GM19463 (cell line): ENCODE data around the gene DMD.
"Not testable (repeated sequence)": the region's sequence is repeated elsewhere in the genome, so short reads cannot be mapped to it uniquely, and the experiment has no call there.

Source experiments
- ATAC-seq: cut with Tn5 transposase; IDR thresholded peaks from one replicate; pipeline ENCODE4 v1.9.1; 2021; ENCODE audit warnings: mild to moderate bottlenecking, moderate library complexity; ENCODE audit not compliant: unreplicated experiment

Gene DMD

GRCh38 chrX:32644476-32645245 lies 566.7 kb downstream of the DMD start:
- no peak for ATAC-seq

GRCh38 chrX:32642283-32642682 lies 569.1 kb downstream of the DMD start:
- no peak for ATAC-seq

GRCh38 chrX:32618154-32618553 lies 593.2 kb downstream of the DMD start:
- ATAC-seq: no peak

GRCh38 chrX:32614707-32615106 lies 596.6 kb downstream of the DMD start:
- no peak for ATAC-seq

- no peak for ATAC-seq
Observed at GRCh38 chrX:32599156-32599555, 612.2 kb downstream of the DMD start.

GRCh38 chrX:32598707-32599106 lies 612.6 kb downstream of the DMD start:
- ATAC-seq: no peak

- ATAC-seq: no peak
Observed at GRCh38 chrX:32597777-32598176, 613.6 kb downstream of the DMD start.

- no peak for ATAC-seq
Observed at GRCh38 chrX:32592786-32593185, 618.6 kb downstream of the DMD start.

- ATAC-seq: no peak
Observed at GRCh38 chrX:32591589-32591988, 619.8 kb downstream of the DMD start.

GRCh38 chrX:32582729-32583128 lies 628.6 kb downstream of the DMD start:
- no peak for ATAC-seq

GRCh38 chrX:32576885-32577284 lies 634.5 kb downstream of the DMD start:
- no peak for ATAC-seq

GRCh38 chrX:32572644-32573043 lies 638.7 kb downstream of the DMD start:
- ATAC-seq: no peak

- ATAC-seq: no peak
Observed at GRCh38 chrX:32571579-32571978, 639.8 kb downstream of the DMD start.

GRCh38 chrX:32562261-32562660 lies 649.1 kb downstream of the DMD start:
- no peak for ATAC-seq

GRCh38 chrX:32545101-32545500 lies 666.2 kb downstream of the DMD start:
- ATAC-seq: no peak

- ATAC-seq: no peak
Observed at GRCh38 chrX:32538554-32538953, 672.8 kb downstream of the DMD start.

- peak; percentile 81 for ATAC-seq
Observed at GRCh38 chrX:32533848-32534247, 677.5 kb downstream of the DMD start.

GRCh38 chrX:32532262-32532661 lies 679.1 kb downstream of the DMD start:
- ATAC-seq: no peak

- ATAC-seq: no peak
Observed at GRCh38 chrX:32530802-32531403, 680.4 kb downstream of the DMD start.

GRCh38 chrX:32528451-32528850 lies 682.9 kb downstream of the DMD start:
- ATAC-seq: not testable (repeated sequence)

GRCh38 chrX:32525234-32525633 lies 686.1 kb downstream of the DMD start:
- no peak for ATAC-seq

- ATAC-seq: no peak
Observed at GRCh38 chrX:32524385-32524784, 687.0 kb downstream of the DMD start.

GRCh38 chrX:32520789-32521188 lies 690.6 kb downstream of the DMD start:
- no peak for ATAC-seq
